GM21381 (cell line): ENCODE measurements around the gene UPP2.

ENCODE experiments used
- ATAC-seq: cut with Tn5 transposase; IDR thresholded peaks from one replicate; pipeline ENCODE4 v1.9.1; 2021; ENCODE audit warnings: mild to moderate bottlenecking, moderate library complexity; ENCODE audit not compliant: unreplicated experiment

Gene UPP2

GRCh38 chr2:158101384-158101926, at the start of gene UPP2:
Gene UPP2, plus strand, starts transcription at chr2:158101876. Its CDS starts 188 bp downstream, at chr2:158102064.
- peak; percentile 65 for ATAC-seq

GRCh38 chr2:158052761-158053160, 48.9 kb upstream of the UPP2 start:
- ATAC-seq = no peak

DNA sequence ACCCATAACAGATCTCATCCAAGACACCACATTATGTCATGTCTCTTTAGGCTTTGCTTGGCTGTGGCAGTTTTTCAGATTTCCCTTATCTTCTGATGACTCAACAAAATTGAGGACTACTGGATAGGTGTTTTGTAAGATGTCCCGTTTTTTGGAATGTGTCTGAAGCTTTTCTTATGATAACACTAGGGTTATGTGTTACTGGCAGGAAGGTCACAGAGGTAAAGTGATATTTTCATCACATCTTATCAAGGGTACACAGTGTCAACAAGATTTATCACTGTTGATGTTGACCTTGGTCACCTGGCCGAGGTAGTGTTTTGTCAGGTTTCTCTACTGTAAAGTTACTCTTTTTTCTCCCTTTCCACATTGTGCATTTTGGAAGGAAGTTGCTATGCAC, 44.8 kb upstream of the UPP2 start:
- no peak for ATAC-seq

DNA sequence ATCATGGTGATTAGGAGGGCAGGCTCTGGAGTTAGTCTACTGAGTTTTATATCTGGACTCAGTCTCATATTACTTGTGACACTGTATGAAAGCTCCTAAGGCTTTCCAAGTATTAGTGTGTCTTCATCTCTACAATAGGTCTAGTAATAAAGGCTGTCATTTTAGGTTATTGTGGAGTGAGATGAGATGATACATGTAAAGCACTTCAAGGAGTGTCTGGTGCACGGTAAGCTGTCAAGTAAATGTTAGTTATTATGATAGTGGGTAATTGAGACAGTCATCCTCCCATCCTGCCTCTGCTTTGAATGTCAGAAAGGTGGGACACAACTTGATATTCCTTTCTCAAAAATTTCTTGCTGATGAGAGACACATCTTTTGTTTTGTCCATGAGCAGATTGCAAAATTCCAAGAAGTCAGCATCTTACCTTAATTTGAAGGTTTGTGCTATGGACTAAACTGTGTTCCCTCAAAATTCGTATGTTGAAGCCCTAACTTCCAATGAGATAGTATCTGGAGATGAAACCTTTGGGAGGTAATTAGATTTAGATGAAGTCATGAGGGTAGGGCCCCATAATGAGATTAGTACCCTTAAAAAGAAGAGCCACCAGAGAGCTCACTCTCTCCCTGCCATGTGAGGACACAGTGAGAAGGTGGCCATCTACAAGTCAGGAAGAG, 41.4 kb upstream of the UPP2 start:
- no peak for ATAC-seq

DNA sequence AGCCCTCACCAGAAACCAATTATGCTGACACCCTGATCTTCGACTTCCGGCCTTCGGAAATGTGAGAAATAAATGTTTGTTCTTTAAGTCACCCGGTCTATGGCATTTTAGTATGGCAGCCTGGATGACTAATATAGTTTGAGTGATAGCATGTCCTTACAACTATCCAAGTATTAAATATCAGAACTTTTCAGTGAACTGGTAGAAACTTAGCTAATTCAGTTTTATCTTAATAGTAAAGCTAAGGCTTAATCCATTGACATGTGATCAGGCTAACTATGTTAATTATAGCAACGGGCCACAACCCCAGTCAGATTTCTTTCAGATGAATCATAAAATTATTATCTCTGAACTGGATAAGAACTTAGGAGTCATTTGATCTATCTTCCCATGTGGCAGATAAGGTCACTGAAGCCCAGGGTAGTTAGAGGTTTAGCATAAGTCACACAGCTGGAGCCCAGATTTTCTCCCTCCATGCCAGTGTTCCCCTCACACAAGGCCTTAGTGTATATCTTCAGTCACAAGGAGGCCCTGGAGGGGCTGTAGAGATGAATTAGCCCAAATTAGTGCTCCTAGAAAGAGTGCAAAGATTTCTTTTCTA, 40.7 kb upstream of the UPP2 start:
- no peak for ATAC-seq

GRCh38 chr2:158061763-158062162, 39.9 kb upstream of the UPP2 start:
- ATAC-seq = no peak

- no peak for ATAC-seq
Observed at GRCh38 chr2:158066046-158066713, 35.5 kb upstream of the UPP2 start.

GRCh38 chr2:158071018-158071417, 30.7 kb upstream of the UPP2 start:
- ATAC-seq = no peak

GRCh38 chr2:158072361-158072760, 29.3 kb upstream of the UPP2 start:
- no peak for ATAC-seq

GRCh38 chr2:158079672-158080071, 22.0 kb upstream of the UPP2 start:
- ATAC-seq = no peak

GRCh38 chr2:158088093-158088492, 13.6 kb upstream of the UPP2 start:
- ATAC-seq = no peak

DNA sequence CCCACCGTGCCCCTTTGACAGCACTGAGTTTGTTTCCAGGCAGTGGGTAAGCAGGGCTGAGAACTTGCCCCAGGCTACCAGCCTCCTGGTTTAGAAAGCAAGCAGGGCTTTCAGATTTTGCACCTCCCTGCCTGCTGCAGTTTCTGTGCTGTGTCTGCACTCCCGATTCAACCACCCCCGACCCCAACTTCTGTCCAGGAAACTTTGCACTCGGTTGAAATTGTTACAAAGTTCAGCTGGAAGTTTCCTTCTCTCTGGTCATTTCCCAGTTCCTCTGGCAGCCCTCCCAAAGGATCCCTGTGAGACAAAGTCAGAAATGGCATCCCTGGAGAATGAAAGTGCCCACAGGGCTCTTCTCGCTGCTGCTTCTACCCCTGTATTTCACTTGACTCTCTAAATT, 12.4 kb upstream of the UPP2 start:
- no peak for ATAC-seq

- ATAC-seq = no peak
Observed at GRCh38 chr2:158091647-158092046, 10.0 kb upstream of the UPP2 start.

GRCh38 chr2:158094487-158095092, 7.1 kb upstream of the UPP2 start:
- no peak for ATAC-seq

DNA sequence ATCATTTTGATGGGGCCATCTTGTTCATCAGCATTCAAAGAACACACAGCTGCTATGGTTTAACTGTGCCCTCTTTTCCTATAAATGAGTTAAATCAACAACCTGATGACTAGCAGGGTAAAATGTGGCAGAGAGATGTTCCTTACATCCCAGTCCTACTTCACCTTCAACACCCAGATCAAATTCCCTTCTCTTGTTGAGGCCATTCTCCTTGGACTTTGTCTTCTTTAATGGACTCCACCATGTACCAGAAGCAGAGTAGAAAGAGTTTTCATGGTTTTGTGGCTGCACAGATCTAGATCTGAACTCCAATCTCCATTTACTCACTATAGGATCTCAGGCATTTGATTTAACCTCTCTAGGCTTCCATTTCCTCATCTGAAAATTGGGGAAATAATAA, 6.4 kb upstream of the UPP2 start:
- ATAC-seq = no peak

- no peak for ATAC-seq
Observed at GRCh38 chr2:158095912-158096311, 5.8 kb upstream of the UPP2 start.

- no peak for ATAC-seq
Observed at GRCh38 chr2:158097481-158097880, 4.2 kb upstream of the UPP2 start.

GRCh38 chr2:158098178-158098577, 3.5 kb upstream of the UPP2 start:
- no peak for ATAC-seq

DNA sequence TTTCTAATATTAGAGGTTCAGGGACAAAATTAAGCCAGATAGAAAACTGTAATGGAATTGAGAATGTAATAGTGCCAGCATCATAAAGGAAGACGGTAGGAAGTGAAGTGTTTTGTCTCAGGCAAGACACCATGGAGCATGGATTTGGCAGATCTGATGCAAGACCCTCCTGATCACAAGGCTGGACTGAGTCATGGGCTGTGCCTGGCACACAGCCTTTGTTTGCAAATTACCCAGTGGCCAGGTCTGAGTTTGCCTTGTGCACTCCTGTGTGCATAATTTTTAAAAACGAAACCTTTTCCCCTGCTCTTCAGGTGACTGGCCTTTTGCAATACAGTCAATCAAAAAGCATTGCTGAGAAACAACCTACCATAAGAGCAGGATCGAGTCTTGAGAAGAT, 2.0 kb upstream of the UPP2 start:
- ATAC-seq = no peak

GRCh38 chr2:158100411-158100810, 1.3 kb upstream of the UPP2 start:
- ATAC-seq = no peak

GRCh38 chr2:158102446-158102845, 770 bp downstream of the UPP2 start:
- ATAC-seq = no peak
